HS-27A (cell line): ENCODE measurements around the gene OR51L1.
"Not testable (repeated sequence)": the region's sequence is repeated elsewhere in the genome, so short reads cannot be mapped to it uniquely, and the experiment has no call there.

Experiments used
- DNase-seq: peaks from one replicate; pipeline ENCODE4 v3.0.0-alpha.2; 2012; ENCODE audit warnings: low read depth, missing footprints

The OR51L1 gene, protein sequence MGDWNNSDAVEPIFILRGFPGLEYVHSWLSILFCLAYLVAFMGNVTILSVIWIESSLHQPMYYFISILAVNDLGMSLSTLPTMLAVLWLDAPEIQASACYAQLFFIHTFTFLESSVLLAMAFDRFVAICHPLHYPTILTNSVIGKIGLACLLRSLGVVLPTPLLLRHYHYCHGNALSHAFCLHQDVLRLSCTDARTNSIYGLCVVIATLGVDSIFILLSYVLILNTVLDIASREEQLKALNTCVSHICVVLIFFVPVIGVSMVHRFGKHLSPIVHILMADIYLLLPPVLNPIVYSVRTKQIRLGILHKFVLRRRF

DNA sequence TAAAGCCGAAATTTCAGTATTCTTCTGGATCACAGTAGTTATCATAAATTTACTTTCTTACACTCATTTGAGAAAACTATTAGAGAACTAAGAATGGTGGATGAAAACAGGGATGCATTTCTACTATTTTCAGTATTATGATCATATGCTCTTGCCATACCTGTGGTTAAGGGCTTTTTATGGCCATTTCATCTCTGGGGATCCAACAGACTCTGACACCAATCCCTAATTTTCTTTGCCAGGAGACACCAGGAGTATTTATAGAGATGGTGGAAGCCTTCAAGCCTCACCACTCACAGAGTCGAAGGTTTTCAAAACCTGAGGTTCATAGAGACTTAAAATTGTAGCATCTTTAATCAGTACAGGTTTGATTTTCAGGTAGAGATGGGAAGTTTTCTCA, at the start of gene OR51L1:
TSS of gene OR51L1 (plus strand) at position 301 of the 400 bp plus-strand sequence. CDS start 4,132 bp downstream, outside the sequence.
- DNase-seq, result no peak

DNA sequence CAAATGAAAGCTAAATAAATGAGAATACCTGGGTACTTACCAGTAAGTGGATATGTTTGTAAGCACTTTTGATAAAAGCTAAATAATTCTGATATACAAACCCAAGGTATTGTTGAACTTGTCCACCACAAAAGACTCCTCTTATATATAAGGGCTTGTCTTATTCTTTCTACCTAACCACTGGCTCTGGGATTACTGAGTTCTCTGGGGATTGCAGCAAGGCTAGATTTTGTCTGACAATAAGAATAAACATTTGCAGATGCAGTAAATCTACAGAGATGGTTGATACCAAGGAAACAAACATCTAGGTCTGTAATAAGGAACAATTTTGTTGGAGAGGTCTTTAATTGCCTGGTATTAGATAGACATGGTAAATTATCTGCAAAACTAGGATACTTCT, 47.1 kb upstream of the OR51L1 start, which contains the start of gene OR51A4:
TSS of gene OR51A4 (minus strand) at position 101 of the 400 bp plus-strand sequence. CDS start 505 bp downstream, outside the sequence.
- no peak for DNase-seq

DNA sequence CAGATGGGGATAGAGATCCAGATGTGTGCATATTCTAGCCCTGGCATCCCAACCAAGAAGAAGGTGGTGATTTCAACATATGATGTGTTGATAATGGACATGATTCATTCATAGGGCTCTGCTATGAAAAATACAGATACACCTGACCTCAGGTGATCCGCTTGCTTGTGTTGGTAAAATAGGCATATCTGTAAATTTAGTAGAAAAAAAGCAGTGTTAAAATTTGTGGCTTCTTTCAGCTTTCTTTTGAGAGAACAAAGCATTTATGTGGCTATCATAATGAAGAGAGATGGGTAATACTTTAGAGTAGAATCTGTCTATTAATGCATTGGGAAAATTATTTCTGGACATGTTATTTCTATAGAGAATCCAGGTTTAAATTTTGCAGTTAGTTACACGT, 39.0 kb upstream of the OR51L1 start, which contains the start of gene OR51A2:
TSS of gene OR51A2 (minus strand) at position 101 of the 400 bp plus-strand sequence. CDS start at position 101, 0 bp downstream.
- not testable (repeated sequence) for DNase-seq

GRCh38 chr11:4957396-4957795, 37.3 kb upstream of the OR51L1 start:
- DNase-seq, result no peak

GRCh38 chr11:4960877-4961276, 33.8 kb upstream of the OR51L1 start:
- DNase-seq, result no peak

DNA sequence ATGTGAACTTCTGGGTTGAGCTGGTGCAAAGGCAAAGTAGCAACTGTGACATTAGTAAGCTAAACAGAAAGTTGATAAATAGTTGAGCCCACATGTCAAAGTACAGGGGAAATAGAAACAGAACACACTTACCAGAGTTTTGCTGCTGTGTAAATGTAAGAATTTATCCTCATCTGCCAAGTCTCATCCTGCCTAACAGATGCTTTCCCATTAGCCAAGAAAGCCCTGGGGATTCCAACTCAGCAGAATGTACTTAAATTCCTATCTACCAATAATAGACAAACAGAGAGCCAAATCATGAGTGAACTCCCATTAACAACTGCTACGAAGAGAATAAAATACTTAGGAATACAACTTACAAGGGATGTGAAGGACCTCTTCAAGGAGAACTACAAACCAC, 31.8 kb upstream of the OR51L1 start:
- no peak for DNase-seq

GRCh38 chr11:4975436-4975835, 19.2 kb upstream of the OR51L1 start:
- no peak for DNase-seq

DNA sequence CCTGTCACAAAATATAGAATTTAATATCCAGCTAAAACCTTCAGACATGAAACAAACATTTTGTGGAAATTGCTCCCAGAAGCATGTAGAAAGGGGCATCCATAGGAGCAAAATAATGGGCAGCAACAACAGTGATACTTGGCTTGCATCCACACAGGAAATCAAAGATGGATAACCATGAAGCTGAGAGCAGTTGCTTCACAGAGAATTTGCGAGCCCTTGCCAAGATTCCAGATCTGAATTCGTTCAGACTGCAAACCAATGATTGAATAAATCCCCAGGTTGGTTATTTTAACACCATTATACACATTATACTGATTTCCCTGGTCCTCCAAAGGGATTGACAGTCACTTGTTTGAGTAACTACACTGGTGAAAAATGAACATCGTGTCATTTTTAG, 15.6 kb upstream of the OR51L1 start:
- no peak for DNase-seq

DNA sequence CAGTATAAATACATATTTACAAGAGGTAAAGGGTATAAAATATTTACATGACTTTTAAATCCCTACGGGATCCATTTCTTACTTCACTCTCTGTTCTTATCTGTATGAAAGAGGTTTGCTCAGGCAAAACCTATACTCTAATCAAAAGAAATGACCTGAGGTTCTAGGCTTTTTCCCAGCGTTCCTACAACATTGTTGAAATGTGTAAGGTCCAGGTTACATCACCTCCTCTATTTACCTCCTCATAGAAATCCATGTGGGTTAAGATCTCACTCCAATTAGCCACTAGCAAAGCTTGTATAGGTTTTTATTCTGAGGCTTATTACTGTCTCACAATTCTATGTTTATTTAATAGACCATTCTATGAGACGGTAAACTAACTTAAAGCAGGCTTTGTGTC, 12.0 kb upstream of the OR51L1 start:
- no peak for DNase-seq

- no peak for DNase-seq
Observed at GRCh38 chr11:4983841-4984240, 10.8 kb upstream of the OR51L1 start.

DNA sequence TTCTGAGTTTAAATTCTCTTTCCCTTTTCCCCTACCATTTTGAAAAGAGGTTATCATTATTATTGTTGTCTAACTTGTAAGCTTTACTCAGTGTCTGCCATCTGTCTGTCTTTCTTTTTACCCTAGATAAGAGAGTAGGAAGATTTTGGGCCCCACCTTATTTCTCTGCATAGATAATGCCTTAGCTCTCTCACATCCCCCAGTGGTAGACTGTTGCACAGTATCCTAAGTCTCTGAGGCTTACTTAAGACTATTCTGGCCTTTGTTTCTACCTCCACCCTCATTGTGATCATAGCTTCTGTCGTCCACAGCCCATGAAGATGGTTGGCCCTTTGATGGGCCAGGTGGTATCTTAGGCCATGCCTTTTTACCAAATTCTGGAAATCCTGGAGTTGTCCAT, 3.6 kb upstream of the OR51L1 start:
- DNase-seq, result no peak

DNA sequence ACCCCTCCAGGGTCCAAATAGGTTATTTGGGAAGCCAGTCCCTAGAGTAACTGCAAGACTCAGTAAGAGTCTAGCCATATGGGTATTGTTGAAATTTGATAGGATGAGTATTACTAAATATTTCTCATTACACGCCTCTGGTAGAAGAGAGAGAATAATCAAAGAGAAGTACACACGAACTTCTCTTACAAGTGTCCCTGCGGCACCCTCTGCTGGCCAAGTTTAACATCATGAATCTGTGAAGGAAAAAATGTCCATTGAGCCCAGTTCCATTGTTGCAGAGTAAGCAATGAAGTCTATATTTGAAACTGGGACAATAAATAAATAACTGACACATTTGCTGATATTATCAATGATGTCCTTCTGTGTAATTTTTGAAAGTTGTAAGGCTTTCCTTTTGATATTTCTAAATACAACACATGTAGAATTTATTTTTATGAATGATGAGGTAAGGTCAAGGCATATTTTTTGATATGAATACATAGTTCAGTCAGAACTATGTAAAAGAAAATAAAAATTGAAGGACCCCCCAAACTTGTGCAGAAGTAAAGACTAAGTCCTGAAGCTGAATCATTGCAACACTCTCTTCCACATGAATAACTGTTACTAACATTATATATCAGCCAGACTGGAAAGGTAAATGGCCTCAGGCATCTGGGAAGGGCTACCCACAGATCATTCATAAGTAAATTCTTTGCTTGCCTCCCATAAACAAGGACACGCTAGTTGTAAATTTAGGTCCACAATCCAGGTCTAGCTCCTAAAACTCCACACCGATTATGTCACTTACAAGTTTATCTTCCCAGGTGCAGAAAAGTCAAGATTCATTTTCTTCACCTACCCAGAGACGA, 10.0 kb downstream of the OR51L1 start:
- peak; percentile 9 for DNase-seq

DNA sequence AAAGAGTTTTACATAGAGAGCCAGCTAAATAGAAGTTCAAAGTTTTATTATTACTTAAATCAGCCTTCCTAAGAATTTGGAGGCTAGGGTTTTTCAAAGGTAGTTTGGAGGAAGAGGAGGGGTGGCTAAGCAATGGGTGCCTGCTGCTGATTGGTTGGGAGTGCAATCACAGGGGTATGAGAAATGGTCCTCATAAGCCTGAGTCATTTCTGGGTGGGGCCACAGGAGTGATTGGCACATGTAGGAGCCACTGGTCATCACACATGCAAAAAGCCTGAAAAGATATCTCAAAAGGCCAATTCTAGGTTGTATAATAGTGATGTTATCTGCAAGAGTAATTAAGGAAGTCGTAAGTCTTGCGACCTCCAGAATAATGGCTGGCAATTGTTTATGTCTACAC, 12.9 kb downstream of the OR51L1 start:
- DNase-seq, result no peak

DNA sequence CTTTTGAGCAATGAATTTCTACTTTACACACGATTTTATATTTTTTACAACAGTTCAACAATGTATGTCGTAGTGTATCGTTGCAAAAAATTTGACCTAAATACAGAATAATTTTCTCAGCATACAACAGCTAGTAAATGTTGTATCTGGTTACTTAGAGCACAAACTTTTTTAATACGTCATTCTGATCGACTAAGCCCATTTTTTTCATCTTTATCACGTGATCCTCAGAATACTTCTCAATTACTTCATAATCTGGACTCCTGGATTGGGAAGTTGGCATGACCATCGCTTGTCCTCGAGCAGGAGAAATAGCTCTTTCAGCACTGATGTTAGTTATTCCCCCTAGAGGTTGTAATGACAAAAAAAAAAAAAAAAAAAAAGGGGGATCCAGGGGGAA, 16.6 kb downstream of the OR51L1 start:
- no peak for DNase-seq

DNA sequence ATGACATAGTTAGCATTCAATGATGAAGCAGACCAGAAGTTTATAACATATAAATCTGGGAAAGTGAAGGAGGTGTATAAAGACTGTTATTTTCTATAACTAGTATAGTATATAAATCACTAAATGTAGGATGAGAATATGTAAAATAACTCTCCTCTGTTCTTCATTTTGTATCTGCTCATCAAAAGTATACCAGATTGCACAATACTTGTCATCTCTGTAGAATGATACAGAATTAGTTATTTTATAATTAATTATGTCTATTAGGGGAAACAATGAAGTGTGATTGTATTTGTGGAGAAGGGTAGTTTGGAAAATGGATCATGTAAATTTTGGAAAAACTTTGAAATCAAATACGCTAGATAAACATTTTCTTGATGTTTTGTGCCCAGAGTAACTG, 18.4 kb downstream of the OR51L1 start:
- no peak for DNase-seq

GRCh38 chr11:5021996-5022395, 27.3 kb downstream of the OR51L1 start:
- no peak for DNase-seq

- no peak for DNase-seq
Observed at GRCh38 chr11:5036669-5037068, 42.0 kb downstream of the OR51L1 start.

GRCh38 chr11:5037926-5038325, 43.3 kb downstream of the OR51L1 start:
- no peak for DNase-seq

GRCh38 chr11:5038341-5038740, 43.7 kb downstream of the OR51L1 start:
- no peak for DNase-seq

- DNase-seq, result no peak
Observed at GRCh38 chr11:5040876-5041275, 46.2 kb downstream of the OR51L1 start.

DNA sequence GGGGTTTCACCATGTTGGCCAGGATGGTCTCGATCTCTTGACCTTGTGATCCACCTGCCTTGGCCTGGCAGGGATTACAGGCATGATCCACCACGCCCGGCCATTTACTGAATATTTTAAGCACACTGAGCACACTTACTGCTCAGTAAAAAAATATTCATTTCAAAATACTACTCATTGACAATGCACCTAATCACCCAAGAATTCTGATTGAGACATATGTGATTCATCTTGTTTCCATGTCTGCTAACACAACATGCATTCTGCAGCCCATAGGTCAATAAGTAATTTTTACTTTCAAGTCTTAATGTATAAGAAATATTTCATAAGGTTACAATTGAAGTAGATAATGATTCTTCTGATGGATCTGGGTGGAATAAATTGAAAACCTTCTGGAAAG, 47.4 kb downstream of the OR51L1 start:
- DNase-seq, result no peak

DNA sequence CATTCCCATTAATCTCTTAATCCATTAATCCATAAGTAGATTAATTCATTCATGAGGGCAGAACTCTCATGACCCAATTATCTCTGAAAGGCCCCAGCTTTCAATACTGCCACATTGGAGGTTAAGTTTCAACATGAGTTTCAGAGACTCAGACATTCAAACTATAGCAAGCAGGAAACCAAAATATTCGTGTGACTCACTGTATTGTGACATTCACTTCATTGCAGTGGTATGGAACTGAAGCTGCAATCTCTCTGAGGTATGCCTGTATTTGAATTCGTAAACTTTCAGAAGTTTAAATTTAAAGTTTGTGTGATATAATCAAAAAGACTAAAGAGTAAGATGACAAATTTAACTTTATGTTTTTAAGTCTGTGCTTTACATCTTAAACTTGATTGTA, 48.7 kb downstream of the OR51L1 start:
- no peak for DNase-seq

- no peak for DNase-seq
Observed at GRCh38 chr11:5046226-5046625, 51.6 kb downstream of the OR51L1 start, which contains the start of gene OR52J3. OR52J3 (plus strand) TSS chr11:5046526; CDS start chr11:5046526, 0 bp downstream.
